ENCODE results near the gene GPS2.

- TF ChIP-seq, protein P1, sequence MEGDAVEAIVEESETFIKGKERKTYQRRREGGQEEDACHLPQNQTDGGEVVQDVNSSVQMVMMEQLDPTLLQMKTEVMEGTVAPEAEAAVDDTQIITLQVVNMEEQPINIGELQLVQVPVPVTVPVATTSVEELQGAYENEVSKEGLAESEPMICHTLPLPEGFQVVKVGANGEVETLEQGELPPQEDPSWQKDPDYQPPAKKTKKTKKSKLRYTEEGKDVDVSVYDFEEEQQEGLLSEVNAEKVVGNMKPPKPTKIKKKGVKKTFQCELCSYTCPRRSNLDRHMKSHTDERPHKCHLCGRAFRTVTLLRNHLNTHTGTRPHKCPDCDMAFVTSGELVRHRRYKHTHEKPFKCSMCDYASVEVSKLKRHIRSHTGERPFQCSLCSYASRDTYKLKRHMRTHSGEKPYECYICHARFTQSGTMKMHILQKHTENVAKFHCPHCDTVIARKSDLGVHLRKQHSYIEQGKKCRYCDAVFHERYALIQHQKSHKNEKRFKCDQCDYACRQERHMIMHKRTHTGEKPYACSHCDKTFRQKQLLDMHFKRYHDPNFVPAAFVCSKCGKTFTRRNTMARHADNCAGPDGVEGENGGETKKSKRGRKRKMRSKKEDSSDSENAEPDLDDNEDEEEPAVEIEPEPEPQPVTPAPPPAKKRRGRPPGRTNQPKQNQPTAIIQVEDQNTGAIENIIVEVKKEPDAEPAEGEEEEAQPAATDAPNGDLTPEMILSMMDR (IDR thresholded peaks at IDR 0.05), result no peak
- no peak for TF ChIP-seq POLR2A (IDR thresholded peaks at IDR 0.05)
Measured at GRCh38 chr17:7361906-7362305, 46.7 kb upstream of the GPS2 start.
